GM21515 (cell line): ENCODE data around the gene CEP55.

Experiments
- ATAC-seq: cut with Tn5 transposase; IDR thresholded peaks from one replicate; pipeline ENCODE4 v1.9.1; 2021; ENCODE audit not compliant: unreplicated experiment

The CEP55 gene

GRCh38 chr10:93468461-93469213, 27.8 kb upstream of the CEP55 start:
- ATAC-seq = no peak

GRCh38 chr10:93469454-93469853, 27.0 kb upstream of the CEP55 start:
- no peak for ATAC-seq

GRCh38 chr10:93471110-93471651, 25.2 kb upstream of the CEP55 start:
- no peak for ATAC-seq

- no peak for ATAC-seq
These were observed 23.3 kb upstream of the CEP55 start for GRCh38 chr10:93473161-93473560.

GRCh38 chr10:93473804-93474472, 22.5 kb upstream of the CEP55 start:
- ATAC-seq = no peak

- no peak for ATAC-seq
These were observed 21.2 kb upstream of the CEP55 start for GRCh38 chr10:93475227-93475626.

- no peak for ATAC-seq
These were observed 20.5 kb upstream of the CEP55 start for GRCh38 chr10:93475871-93476270.

- ATAC-seq = no peak
These were observed 19.7 kb upstream of the CEP55 start for GRCh38 chr10:93476756-93477155.

- no peak for ATAC-seq
These were observed 17.5 kb upstream of the CEP55 start for GRCh38 chr10:93478873-93479272.

- no peak for ATAC-seq
These were observed 14.7 kb upstream of the CEP55 start for GRCh38 chr10:93481637-93482144.

GRCh38 chr10:93482145-93482834, 14.1 kb upstream of the CEP55 start, which contains the start of gene MYOF:
Gene MYOF, minus strand, starts transcription at chr10:93482334. Its CDS starts 140 bp downstream, at chr10:93482194.
- peak; percentile 73 for ATAC-seq

- no peak for ATAC-seq
These were observed 10.7 kb upstream of the CEP55 start for GRCh38 chr10:93485690-93486089.

- ATAC-seq = no peak
These were observed 7.4 kb upstream of the CEP55 start for GRCh38 chr10:93488956-93489528.

GRCh38 chr10:93491602-93492121, 4.8 kb upstream of the CEP55 start:
- no peak for ATAC-seq

- ATAC-seq = no peak
These were observed 3.2 kb upstream of the CEP55 start for GRCh38 chr10:93493162-93493561.

GRCh38 chr10:93494494-93494893, 1.9 kb upstream of the CEP55 start:
- ATAC-seq = no peak

- ATAC-seq = peak; percentile 17
These were observed 624 bp upstream of the CEP55 start for GRCh38 chr10:93495654-93496321.

GRCh38 chr10:93498166-93498565, 1.8 kb downstream of the CEP55 start:
- no peak for ATAC-seq

- ATAC-seq = no peak
These were observed 5.2 kb downstream of the CEP55 start for GRCh38 chr10:93501650-93502049.

GRCh38 chr10:93503075-93503474, 6.7 kb downstream of the CEP55 start:
- ATAC-seq = peak; percentile 85
